Spleen (tissue), 7 donors: ENCODE data around the gene MYH10.

Experiments used
- POLR2A ChIP-seq, 3 donors: fragments of 450-650 bp; IDR thresholded peaks; one replicate each; pipeline ENCODE4 v1.5.1; 2017; ENCODE audit warnings: antibody characterized with exemption in 3 of 3, mild to moderate bottlenecking in 1 of 3
- POLR2AphosphoS5 ChIP-seq, 3 donors: sonication (generic); formaldehyde crosslinking; IDR thresholded peaks; one replicate each; pipeline ENCODE4 v1.5.1; 2017; ENCODE audit warnings: antibody characterized with exemption in 3 of 3
- TF ChIP-seq, protein P1 (sequence below), 11 experiments: fragments of 200-600 bp in 7 of 11; fragments of 450-650 bp in 4 of 11; sonication (generic) in 4 of 11; IDR thresholded peaks in 8 of 11; conservative IDR thresholded peaks in 3 of 11; 1 replicate in 7 of 11; 2 replicates in 4 of 11; pipeline versions ENCODE4 v1.4.0 to v1.8.0; 2016 to 2021; ENCODE audit warnings: antibody characterized with exemption in 11 of 11, inconsistent platforms in 4 of 11, mild to moderate bottlenecking in 1 of 11
- donor health status: DM: no; HTN: no; CAD: no; lungs with moderate emphysema.
- donor health status: DM: no; HTN: no; CAD: no.
- donor health status: DM: no; HTN: no; CAD: no.

DNA sequence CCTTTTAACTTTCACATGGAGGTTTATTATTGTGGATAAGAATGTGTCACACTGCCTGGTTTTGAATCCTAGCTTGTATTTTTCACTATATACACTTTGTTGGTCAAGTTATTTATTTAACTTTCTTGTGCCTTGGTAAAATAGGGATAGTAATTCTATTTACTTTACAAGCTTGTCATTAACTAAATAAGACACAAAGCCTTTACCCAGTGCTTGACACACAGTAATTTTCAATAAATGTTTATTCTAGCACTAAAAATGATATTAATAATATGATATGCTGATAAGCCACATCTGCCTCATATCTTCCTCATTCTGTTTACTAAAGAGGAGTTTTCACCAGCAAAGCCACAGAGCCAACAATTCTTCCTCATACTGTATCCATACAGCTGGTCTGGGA lies 27.8 kb downstream of the MYH10 start:
- TF ChIP-seq POLR2A (IDR thresholded peaks at IDR 0.05) (no peak), POLR2AphosphoS5 (IDR thresholded peaks at IDR 0.05) (no peak)
- TF ChIP-seq, protein P1, sequence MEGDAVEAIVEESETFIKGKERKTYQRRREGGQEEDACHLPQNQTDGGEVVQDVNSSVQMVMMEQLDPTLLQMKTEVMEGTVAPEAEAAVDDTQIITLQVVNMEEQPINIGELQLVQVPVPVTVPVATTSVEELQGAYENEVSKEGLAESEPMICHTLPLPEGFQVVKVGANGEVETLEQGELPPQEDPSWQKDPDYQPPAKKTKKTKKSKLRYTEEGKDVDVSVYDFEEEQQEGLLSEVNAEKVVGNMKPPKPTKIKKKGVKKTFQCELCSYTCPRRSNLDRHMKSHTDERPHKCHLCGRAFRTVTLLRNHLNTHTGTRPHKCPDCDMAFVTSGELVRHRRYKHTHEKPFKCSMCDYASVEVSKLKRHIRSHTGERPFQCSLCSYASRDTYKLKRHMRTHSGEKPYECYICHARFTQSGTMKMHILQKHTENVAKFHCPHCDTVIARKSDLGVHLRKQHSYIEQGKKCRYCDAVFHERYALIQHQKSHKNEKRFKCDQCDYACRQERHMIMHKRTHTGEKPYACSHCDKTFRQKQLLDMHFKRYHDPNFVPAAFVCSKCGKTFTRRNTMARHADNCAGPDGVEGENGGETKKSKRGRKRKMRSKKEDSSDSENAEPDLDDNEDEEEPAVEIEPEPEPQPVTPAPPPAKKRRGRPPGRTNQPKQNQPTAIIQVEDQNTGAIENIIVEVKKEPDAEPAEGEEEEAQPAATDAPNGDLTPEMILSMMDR (IDR thresholded peaks at IDR 0.05 in 8 of 11, conservative IDR thresholded peaks at IDR 0.05 in 3 of 11): no peak
